Activated naive CD8-positive, alpha-beta T cell treated with anti-CD3 and anti-CD28 coated beads, Interleukin-2, amount 10 ng/mL, durations not matched to agents 7 days and 5 days (primary cell): ENCODE measurements around the gene LRCH4. TPM values are rescaled to one million over a fixed set of nuclear protein-coding genes. Genes with fewer than 3 reads are reported as not detected.

Experiments
- ATAC-seq: fragments of 150-1000 bp; cut with Tn5 transposase; one replicate; pipeline ENCODE4 v1.10.0; 2021; ENCODE audit warnings: low read depth, moderate library complexity
- POLR2A ChIA-PET: fragments of 350-600 bp; sonication (Branson Sonifier 250); formaldehyde crosslinking; loops from one replicate; lab custom pipeline; 2021; ENCODE audit warnings: antibody characterized with exemption; lab: Charles Lee
- DNase-seq: peaks from one replicate; pipeline ENCODE4 v3.0.0; 2021
- H3K27ac Mint-ChIP-seq: one replicate; pipeline ENCODE4 v1.8.0; 2022; ENCODE audit warnings: mild to moderate bottlenecking, mixed read lengths
- H3K27me3 Mint-ChIP-seq: one replicate; pipeline ENCODE4 v1.8.0; 2022; ENCODE audit warnings: mild to moderate bottlenecking, moderate library complexity, mixed read lengths
- H3K36me3 Mint-ChIP-seq: one replicate; pipeline ENCODE4 v1.8.0; 2021; ENCODE audit warnings: mild to moderate bottlenecking, mixed read lengths
- H3K4me1 Mint-ChIP-seq: one replicate; pipeline ENCODE4 v1.8.0; 2021; ENCODE audit warnings: mixed read lengths
- H3K4me3 Mint-ChIP-seq: one replicate; pipeline ENCODE4 v1.8.0; 2022; ENCODE audit warnings: mild to moderate bottlenecking, moderate library complexity, mixed read lengths
- H3K9me3 Mint-ChIP-seq: one replicate; pipeline ENCODE4 v1.8.0; 2021; ENCODE audit warnings: mixed read lengths
- total RNA-seq, 2 experiments: library from RNA; stranded (reverse); gene quantifications; one replicate each; pipeline ENCODE4 v1.2.3, GENCODE V29; 2021

The LRCH4 gene
- total RNA-seq, 2 experiments from 2014 or later: 239 to 258 TPM

DNA sequence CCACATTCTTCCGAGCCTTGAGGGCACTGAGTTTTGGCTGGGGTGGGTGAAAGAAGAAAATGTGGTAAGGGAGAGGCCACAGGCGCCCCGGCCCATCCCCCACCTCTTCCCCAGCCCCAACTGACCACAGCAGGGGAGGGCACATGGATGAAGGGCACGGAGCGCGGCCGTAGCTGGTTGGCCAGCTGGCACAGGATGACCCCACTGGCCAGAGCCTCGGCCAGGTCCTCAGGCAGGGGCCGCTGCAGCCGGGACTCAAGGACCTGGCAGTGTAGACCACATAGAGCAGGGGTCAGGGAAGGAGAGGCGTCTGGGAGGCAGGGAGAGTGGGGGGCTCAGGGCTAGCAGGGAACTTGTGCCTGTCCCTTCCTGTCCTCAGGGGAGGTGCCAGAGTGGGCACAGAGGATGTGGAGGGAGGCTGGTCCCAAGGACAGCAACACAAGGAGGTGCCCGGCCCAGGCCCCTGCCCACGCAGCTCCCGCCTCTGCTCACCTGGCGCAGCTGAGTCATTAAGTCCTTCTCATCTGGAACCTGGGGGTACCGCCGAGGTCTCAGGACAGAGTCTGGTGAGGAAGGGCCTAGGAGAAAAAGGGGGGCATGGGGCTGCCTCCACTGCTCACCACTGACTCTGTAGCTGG, 10.1 kb downstream of the LRCH4 start:
- POLR2A ChIA-PET: interaction anchor here (2.1 kb wide), 1 partner anchor 10 kb away, joined by 8 read pairs; the partner anchor contains the start of genes FBXO24 and LRCH4
- no peak for DNase-seq
- Mint-ChIP-seq H3K36me3 (peaks cover 12% of the 10 kb centered on the region), H3K27ac (peak overlapping the region; percentile 24), H3K4me3 (no peak overlapping the region), H3K9me3 (no peaks in the 10 kb centered on the region), H3K27me3 (no peaks in the 10 kb centered on the region), H3K4me1 (peaks cover 5% of the 10 kb centered on the region)
- no peak for ATAC-seq

DNA sequence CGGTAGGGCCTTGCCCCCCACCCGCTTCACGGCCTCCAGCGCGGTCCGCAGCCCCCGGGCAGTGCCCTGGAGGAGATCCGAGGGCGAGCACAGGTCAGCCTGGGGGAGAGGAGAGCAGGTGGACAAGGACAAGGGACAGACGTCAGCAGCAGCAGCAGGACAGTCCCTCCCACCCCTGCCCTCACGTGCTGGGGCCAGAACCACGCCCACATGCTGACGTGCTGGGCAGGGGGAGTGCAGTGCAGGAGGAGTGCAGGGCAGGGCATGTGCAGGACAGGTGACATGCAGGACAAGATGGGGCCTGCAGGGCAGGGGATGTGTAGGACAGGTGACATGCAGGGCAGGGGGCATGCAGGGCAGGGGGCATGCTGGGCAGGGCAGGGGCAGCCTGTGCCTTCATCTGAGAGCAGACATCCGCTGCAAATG, 10.7 kb downstream of the LRCH4 start:
- ATAC-seq (no peak), DNase-seq (no peak)
- no peak overlapping the region for H3K4me3 Mint-ChIP-seq
- H3K27me3 Mint-ChIP-seq: no peaks in the 10 kb centered on the region
- no peak overlapping the region for H3K27ac Mint-ChIP-seq
- peaks cover 7% of the 10 kb centered on the region for H3K4me1 Mint-ChIP-seq
- peaks cover 12% of the 10 kb centered on the region for H3K36me3 Mint-ChIP-seq
- no peaks in the 10 kb centered on the region for H3K9me3 Mint-ChIP-seq
- POLR2A ChIA-PET: no interaction called here

DNA sequence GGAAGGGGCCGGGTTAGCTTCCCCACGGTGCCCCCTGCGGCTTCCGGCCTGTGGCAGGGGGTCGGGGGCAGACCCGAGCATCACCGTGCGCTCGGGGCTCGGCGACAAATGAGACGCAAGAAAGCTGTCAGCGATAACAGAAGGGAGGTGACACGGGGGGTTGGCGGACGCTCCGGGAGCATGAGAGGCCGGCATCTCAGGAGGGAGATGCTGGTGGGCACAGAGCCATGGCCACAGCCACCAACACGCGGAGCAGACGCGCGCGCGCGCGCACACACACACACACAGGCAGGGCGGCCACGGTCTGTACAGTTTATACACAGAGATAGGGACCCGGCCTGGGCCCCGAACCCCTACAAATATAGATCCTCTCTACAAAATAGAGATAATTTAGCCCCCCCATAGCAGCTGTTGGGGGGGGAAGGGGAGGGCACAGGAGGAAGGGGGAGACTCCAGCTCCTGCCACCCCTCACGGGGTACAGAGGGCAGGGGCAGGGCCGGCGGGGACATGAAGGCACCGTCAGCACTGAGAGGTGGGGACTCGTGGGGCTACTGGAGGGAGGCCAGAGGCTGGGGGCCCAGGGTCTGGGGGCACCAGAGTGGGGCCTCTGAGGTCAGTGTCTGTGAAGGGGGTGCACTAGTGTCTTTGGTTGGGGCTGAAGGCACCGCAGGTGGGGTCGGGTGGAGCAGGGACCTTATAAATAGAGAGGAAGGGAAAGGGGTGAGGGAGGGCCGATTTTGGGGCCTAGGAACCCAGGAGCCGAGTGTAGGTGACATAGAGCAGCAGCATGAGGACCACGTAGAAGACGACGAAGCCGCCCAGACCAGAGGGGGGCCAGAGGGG, 11.3 kb downstream of the LRCH4 start:
- H3K9me3 Mint-ChIP-seq: no peaks in the 10 kb centered on the region
- no peak overlapping the region for H3K27ac Mint-ChIP-seq
- ATAC-seq: no peak
- no peak for DNase-seq
- no peak overlapping the region for H3K4me3 Mint-ChIP-seq
- POLR2A ChIA-PET: interaction anchor here (1.0 kb wide), 1 partner anchor 12 kb away, joined by 4 read pairs; the partner anchor contains the start of genes FBXO24 and LRCH4
- H3K27me3 Mint-ChIP-seq: no peaks in the 10 kb centered on the region
- H3K36me3 Mint-ChIP-seq: peaks cover 12% of the 10 kb centered on the region
- H3K4me1 Mint-ChIP-seq: peaks cover 8% of the 10 kb centered on the region

DNA sequence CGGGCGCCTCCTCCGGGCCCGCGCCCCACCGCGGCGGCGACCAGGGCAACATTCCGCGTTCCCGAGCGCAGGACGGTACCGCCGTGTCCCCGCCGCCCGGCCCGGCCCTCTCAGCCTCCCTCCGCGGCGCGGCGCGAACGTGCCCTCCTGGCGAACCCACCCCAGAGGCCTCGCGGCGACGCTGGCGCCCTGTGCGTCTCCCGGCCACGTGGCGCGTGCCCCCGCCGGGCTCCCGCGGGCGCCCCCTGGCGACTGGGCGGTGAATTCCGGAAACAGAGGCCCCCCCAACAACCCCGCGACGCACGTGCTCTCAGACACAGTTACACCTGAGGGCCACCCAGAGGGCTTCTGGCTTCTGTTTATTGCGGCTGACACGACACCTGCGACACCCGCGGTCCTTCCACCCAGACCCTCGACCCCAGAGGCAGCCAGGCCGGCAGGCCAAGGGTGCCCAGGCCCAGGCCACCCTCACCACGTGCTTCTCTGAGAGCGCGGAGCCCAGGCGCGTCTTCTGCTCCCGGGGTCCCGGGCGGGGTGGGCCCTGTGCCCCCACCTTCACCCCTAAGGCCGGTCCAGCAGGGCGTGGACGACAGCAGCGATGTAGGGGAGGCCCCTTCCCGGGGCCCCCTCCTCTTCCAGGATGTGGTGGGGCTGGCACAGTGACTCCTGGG, 12.1 kb downstream of the LRCH4 start, which contains the start of gene SAP25:
Gene SAP25, minus strand, starts transcription at position 210 of the 671 bp plus-strand sequence. Its CDS starts 158 bp downstream, at position 52.
- no peaks in the 10 kb centered on the region for H3K27me3 Mint-ChIP-seq
- H3K27ac Mint-ChIP-seq: no peak within 1 kb of the TSS
- peaks cover 10% of the 10 kb centered on the region for H3K36me3 Mint-ChIP-seq
- H3K4me1 Mint-ChIP-seq: peaks cover 15% of the 10 kb centered on the region
- POLR2A ChIA-PET: interaction anchor here (1.0 to 3.7 kb wide), 2 partner anchors 12 kb away, joined by 4 to 38 read pairs; partner anchors contain the start of genes FBXO24 and LRCH4
- ATAC-seq: no peak
- DNase-seq: no peak
- H3K4me3 Mint-ChIP-seq: no peak within 1 kb of the TSS
- no peaks in the 10 kb centered on the region for H3K9me3 Mint-ChIP-seq

- POLR2A ChIA-PET: interaction anchor here (1.1 to 3.7 kb wide), 2 partner anchors 8 to 12 kb away, joined by 4 to 38 read pairs; partner anchors contain the start of genes FBXO24 and LRCH4
- ATAC-seq: no peak
- H3K9me3 Mint-ChIP-seq: no peaks in the 10 kb centered on the region
Observed at GRCh38 chr7:100572949-100573675, 12.8 kb downstream of the LRCH4 start.

GRCh38 chr7:100572281-100572948, 13.5 kb downstream of the LRCH4 start:
- Mint-ChIP-seq H3K27ac (no peak overlapping the region), H3K4me1 (peaks cover 26% of the 10 kb centered on the region), H3K4me3 (no peak overlapping the region), H3K27me3 (no peaks in the 10 kb centered on the region), H3K36me3 (peaks cover 9% of the 10 kb centered on the region), H3K9me3 (no peaks in the 10 kb centered on the region)
- ATAC-seq (no peak), DNase-seq (no peak)
- POLR2A ChIA-PET: interaction anchor here (1.1 to 3.7 kb wide), 2 partner anchors 9 to 13 kb away, joined by 4 to 38 read pairs; partner anchors contain the start of genes FBXO24 and LRCH4

More at GRCh38 chr7:100572949-100573675, 12.8 kb downstream of the LRCH4 start:
- H3K4me3 Mint-ChIP-seq: no peak overlapping the region
- H3K27ac Mint-ChIP-seq: no peak overlapping the region
- no peaks in the 10 kb centered on the region for H3K27me3 Mint-ChIP-seq
- DNase-seq: no peak
- peaks cover 9% of the 10 kb centered on the region for H3K36me3 Mint-ChIP-seq
- H3K4me1 Mint-ChIP-seq: peaks cover 21% of the 10 kb centered on the region

DNA sequence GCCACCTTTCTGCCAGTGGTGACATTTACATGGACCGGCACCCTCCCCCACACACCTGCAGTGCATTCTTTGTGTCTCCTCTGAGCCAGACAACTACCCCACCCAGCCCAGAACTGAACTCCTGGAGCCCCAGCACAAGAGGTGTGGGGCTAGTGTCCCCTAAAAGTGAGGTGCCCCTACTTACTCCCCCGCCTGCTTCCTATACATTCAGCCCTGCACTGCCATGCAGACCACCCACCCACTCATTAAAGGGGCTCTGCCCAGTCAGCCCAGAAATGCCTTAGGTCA, 14.2 kb downstream of the LRCH4 start:
- peaks cover 31% of the 10 kb centered on the region for H3K4me1 Mint-ChIP-seq
- H3K27ac Mint-ChIP-seq: no peak overlapping the region
- H3K9me3 Mint-ChIP-seq: no peaks in the 10 kb centered on the region
- ATAC-seq (no peak), DNase-seq (no peak)
- no peak overlapping the region for H3K4me3 Mint-ChIP-seq
- POLR2A ChIA-PET: interaction anchor here (0.9 to 3.7 kb wide), 3 partner anchors 14 to 135 kb away, joined by 3 to 38 read pairs (median 5); partner anchors contain the start of genes FBXO24, LRCH4, POP7 and PPP1R35
- H3K27me3 Mint-ChIP-seq: no peaks in the 10 kb centered on the region
- peaks cover 9% of the 10 kb centered on the region for H3K36me3 Mint-ChIP-seq

GRCh38 chr7:100570954-100571828, 14.7 kb downstream of the LRCH4 start:
- Mint-ChIP-seq H3K36me3 (peaks cover 6% of the 10 kb centered on the region), H3K4me3 (peak overlapping the region; percentile 30), H3K27ac (no peak overlapping the region), H3K9me3 (no peaks in the 10 kb centered on the region), H3K4me1 (peaks cover 31% of the 10 kb centered on the region), H3K27me3 (no peaks in the 10 kb centered on the region)
- DNase-seq: no peak
- no peak for ATAC-seq
- POLR2A ChIA-PET: interaction anchor here (0.9 to 3.7 kb wide), 7 partner anchors 14 to 142 kb away, joined by 3 to 38 read pairs (median 3); partner anchors contain the start of genes AGFG2, FBXO24, LRCH4 and POP7

DNA sequence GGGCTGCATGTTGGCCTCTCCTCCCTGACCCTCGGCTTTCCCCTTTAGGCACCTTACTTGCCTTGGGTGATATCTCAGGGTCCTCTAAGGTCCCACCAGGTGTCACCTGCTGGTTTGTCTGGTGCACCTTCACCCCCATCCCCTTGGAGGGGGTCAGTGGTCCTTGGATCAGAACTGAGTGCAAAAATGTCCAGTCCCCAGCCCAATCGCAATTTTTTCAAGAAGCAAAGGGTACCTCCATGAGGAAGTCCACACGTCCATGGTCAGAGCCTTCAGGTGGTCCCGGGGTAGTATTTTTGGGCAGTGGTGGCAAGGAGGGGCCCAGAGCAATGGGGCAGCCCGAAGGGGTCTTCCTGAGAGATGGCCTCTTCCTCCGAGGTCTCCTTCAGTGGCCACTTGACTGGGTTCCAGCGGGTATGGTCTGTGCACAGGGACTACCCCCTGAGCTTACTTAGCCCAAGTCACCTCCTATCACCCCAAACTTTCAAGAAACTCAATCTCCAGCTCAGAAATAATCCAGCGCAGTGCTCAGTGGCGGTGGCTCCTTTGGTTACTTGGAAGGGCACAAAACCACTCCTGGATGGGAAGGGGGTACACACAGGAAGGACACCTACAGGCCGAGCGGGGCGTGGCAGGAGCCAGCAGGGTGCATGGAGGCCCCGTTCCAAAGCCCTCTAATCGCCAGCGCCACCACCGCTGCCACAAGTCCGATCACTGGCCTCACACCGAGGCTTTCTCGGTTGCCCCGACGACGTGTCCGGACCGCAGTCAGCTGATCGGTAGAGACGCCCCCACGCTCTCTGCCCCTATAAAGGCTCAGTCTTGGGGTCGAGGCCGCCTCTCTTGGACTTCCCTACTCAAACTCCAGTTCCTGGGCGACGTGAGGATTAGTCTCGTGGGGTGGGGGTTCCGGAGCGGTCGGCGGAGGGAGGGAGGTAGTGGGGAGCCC, 16.8 kb downstream of the LRCH4 start:
- Mint-ChIP-seq H3K27me3 (no peaks in the 10 kb centered on the region), H3K27ac (peak overlapping the region; percentile 65), H3K36me3 (peaks cover 7% of the 10 kb centered on the region), H3K4me3 (peak overlapping the region; percentile 36), H3K9me3 (no peaks in the 10 kb centered on the region), H3K4me1 (peaks cover 31% of the 10 kb centered on the region)
- DNase-seq: peak; percentile 68
- peak; percentile 20 for ATAC-seq
- POLR2A ChIA-PET: interaction anchor here (0.5 to 7.3 kb wide), 6 partner anchors 16 to 193 kb away, joined by 3 to 89 read pairs (median 4); partner anchors contain the start of genes FBXO24, LRCH4 and POP7

- H3K36me3 Mint-ChIP-seq: peaks cover 8% of the 10 kb centered on the region
- no peaks in the 10 kb centered on the region for H3K9me3 Mint-ChIP-seq
- POLR2A ChIA-PET: interaction anchor here (1.1 to 7.3 kb wide), 6 partner anchors 17 to 137 kb away, joined by 3 to 89 read pairs (median 4); partner anchors contain the start of genes FBXO24, LRCH4 and POP7
- ATAC-seq (no peak), DNase-seq (no peak)
- H3K4me3 Mint-ChIP-seq: peak overlapping the region; percentile 13
- peaks cover 33% of the 10 kb centered on the region for H3K4me1 Mint-ChIP-seq
- H3K27me3 Mint-ChIP-seq: no peaks in the 10 kb centered on the region
- peak overlapping the region; percentile 78 for H3K27ac Mint-ChIP-seq
Observed at GRCh38 chr7:100568176-100568895, 17.6 kb downstream of the LRCH4 start.
